ENCODE measurements around the gene PREX1. TPM values are rescaled to one million over a fixed set of nuclear protein-coding genes. Genes with fewer than 3 reads are reported as not detected.
A peak's percentile ranks its signal among the peaks of the same experiment; 100 is the strongest.

Gene PREX1
- total and polyA plus RNA-seq, 8 donors: 1.5 to 13.2 (median 6.3) TPM

- H3K27me3 ChIP-seq: peaks cover 0 to 4% (median 0%) of the 10 kb centered on the region in 4 donors
- DNase-seq: no peak
- H3K36me3 ChIP-seq: no peaks in the 10 kb centered on the region
- no peak overlapping the region for H3K4me3 ChIP-seq
- WGBS, 2 donors: 94 to 96% methylated on average over 10 of the region's 10 CpGs
- intact Hi-C loops (cut with DNase I): no loop called here
- H3K4me1 ChIP-seq: no peaks in the 10 kb centered on the region
- FAIRE-seq: no peak
- TF ChIP-seq, protein P1, sequence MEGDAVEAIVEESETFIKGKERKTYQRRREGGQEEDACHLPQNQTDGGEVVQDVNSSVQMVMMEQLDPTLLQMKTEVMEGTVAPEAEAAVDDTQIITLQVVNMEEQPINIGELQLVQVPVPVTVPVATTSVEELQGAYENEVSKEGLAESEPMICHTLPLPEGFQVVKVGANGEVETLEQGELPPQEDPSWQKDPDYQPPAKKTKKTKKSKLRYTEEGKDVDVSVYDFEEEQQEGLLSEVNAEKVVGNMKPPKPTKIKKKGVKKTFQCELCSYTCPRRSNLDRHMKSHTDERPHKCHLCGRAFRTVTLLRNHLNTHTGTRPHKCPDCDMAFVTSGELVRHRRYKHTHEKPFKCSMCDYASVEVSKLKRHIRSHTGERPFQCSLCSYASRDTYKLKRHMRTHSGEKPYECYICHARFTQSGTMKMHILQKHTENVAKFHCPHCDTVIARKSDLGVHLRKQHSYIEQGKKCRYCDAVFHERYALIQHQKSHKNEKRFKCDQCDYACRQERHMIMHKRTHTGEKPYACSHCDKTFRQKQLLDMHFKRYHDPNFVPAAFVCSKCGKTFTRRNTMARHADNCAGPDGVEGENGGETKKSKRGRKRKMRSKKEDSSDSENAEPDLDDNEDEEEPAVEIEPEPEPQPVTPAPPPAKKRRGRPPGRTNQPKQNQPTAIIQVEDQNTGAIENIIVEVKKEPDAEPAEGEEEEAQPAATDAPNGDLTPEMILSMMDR (IDR thresholded peaks at IDR 0.05): no peak
- H3K27ac ChIP-seq: no peak overlapping the region
- no peak for ATAC-seq
- H3K9me3 ChIP-seq: no peaks in the 10 kb centered on the region
These were observed 26.6 kb downstream of the PREX1 start for GRCh38 chr20:48801197-48801596.

DNA sequence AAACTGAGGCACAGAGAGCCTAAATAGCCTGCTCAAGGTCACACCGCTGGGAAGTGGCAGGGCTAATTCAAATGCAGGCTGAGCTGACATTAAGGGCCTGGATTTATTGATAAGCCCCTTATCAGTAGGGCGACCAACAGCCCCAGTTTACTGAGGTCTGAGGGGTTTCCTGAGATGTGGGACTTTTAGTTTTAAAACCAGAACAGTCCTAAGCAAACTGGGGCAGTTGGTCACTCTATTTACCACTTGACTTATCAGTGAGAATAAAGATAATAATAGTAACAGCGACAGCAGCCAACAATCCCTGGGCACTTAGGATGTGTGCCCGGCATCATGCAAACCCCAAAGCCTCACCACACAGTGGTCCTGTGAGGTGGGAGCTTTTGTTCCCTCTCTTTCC lies 27.6 kb downstream of the PREX1 start:
- TF ChIP-seq, protein P1 (IDR thresholded peaks at IDR 0.05): no peak
- no peak overlapping the region for H3K4me3 ChIP-seq
- peaks cover 0 to 4% (median 0%) of the 10 kb centered on the region in 4 donors for H3K27me3 ChIP-seq
- H3K9me3 ChIP-seq: no peaks in the 10 kb centered on the region
- H3K27ac ChIP-seq: no peak overlapping the region
- no peaks in the 10 kb centered on the region for H3K4me1 ChIP-seq
- WGBS, 2 donors: 32 to 44% methylated on average over 4 of the region's 4 CpGs
- no peaks in the 10 kb centered on the region for H3K36me3 ChIP-seq
- ATAC-seq (no peak), FAIRE-seq (no peak), DNase-seq (no peak)
- intact Hi-C loops (cut with DNase I): no loop called here

GRCh38 chr20:48799328-48800105 lies 28.3 kb downstream of the PREX1 start:
- intact Hi-C loops (cut with DNase I): no loop called here
- ATAC-seq (no peak), FAIRE-seq (no peak), DNase-seq (peak in 1 of 6 donors; percentile 25)
- no peak overlapping the region for H3K4me3 ChIP-seq
- H3K27ac ChIP-seq: no peak overlapping the region
- WGBS, 2 donors: 76 to 80% methylated on average over 12 of the region's 12 CpGs
- no peaks in the 10 kb centered on the region for H3K9me3 ChIP-seq
- peaks cover 0 to 4% (median 0%) of the 10 kb centered on the region in 4 donors for H3K27me3 ChIP-seq
- H3K36me3 ChIP-seq: no peaks in the 10 kb centered on the region
- TF ChIP-seq, protein P1 (IDR thresholded peaks at IDR 0.05): no peak
- H3K4me1 ChIP-seq: no peaks in the 10 kb centered on the region

DNA sequence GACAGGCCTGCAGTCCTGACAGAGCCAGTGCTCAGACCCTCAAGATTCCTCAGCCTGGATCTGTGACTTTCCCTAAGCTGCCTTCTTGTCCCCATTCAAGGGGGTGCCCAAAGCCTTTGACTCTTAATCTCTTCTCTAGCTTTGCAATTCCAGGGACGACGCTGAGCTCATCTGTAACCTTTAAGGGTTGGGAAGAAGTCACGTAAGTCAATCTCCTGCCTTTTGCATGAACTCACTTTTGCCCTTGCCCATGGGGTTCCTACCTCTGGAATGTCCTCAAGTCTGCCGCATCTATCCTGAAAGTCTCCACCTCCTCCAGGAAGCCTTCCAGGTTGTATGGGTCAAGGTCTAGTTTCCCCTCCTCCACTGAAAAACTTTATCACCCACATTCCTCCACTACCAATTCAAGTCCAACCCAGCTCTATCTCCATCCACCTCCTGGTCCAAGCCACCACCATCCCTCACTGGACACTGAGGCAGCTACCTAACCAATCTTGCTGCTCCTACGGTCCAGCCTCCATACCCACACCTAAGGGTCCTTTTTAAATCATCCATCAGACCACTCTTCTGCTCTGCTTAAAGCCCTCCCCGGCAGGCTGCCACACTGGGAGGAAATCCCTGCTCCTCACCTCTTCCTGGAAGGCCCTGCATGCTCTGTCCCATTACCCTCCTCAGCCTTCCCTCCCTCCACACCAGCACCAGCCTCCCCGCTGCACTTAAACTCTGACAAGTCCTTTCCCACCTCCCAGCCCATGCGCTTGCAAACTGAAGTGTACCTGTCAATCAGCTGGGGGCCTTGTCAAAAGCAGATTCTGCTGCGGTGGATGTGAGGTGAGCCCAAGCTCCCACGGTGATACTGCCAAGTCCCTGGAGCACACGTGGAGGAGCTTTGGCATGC lies 29.7 kb downstream of the PREX1 start:
- H3K9me3 ChIP-seq: no peaks in the 10 kb centered on the region
- H3K27me3 ChIP-seq: peaks cover 0 to 4% (median 0%) of the 10 kb centered on the region in 4 donors
- no peak overlapping the region for H3K4me3 ChIP-seq
- TF ChIP-seq, protein P1 (IDR thresholded peaks at IDR 0.05): no peak
- intact Hi-C loops (cut with DNase I): no loop called here
- peak in 1 of 6 donors; percentile 39 for DNase-seq
- WGBS, 2 donors: 83 to 90% methylated on average over 11 of the region's 11 CpGs
- FAIRE-seq: no peak
- no peak overlapping the region for H3K27ac ChIP-seq
- H3K4me1 ChIP-seq: no peaks in the 10 kb centered on the region
- ATAC-seq: no peak
- H3K36me3 ChIP-seq: no peaks in the 10 kb centered on the region
